GM18507 (cell line): ENCODE data around the gene AMN.
A peak's percentile ranks its signal among the peaks of the same experiment; 100 is the strongest.
"Not testable (repeated sequence)": the region's sequence is repeated elsewhere in the genome, so short reads cannot be mapped to it uniquely, and the experiment has no call there.

Experiments
- DNase-seq: peaks from one replicate; pipeline ENCODE4 v3.0.0; 2011; ENCODE audit warnings: low read depth; ENCODE audit not compliant: insufficient read length; ENCODE audit errors: extremely low spot score
- FAIRE-seq: peaks from 2 replicates; lab custom pipeline; 2011; peaks lifted over from hg19 to GRCh38; lab: Jason Lieb, UNC

Gene AMN

DNA sequence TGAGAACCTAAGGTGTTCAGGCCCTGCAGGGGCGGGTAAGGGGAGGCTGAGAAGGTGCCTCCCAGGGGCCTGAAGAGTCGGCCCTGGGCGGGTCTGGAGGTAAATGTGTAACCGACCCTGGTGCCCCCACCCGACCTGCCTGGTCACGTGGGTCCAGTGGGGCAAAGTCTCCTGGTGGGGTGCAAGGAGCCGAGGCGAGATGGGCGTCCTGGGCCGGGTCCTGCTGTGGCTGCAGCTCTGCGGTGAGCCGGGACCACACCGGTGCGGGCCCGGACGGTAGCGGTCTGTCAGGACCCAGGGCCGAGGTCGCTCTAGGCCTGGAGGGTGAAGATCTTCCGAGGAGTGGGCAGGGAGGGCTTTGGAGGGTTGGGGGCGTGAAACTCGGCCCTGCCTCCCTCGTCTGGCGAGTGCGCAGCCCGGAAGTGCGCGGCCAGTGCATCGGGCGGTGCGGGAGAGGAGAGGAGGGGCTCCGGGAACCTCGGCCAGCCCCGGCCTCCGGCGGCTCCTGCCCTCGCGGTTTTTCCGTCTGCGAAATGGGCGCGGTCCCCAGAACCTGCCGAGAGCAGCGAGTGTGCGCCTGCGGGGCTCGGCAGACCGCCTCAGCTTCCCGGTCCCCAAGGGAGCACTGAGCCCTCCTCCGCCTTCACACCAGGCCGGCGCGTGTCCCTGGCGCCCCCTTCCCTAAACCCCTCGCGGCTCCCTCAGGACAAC lies at the start of gene AMN:
Gene AMN, plus strand, starts transcription at position 174 of the 711 bp plus-strand sequence. Its CDS starts 26 bp downstream, at position 200.
- FAIRE-seq (no peak), DNase-seq (no peak)

DNA sequence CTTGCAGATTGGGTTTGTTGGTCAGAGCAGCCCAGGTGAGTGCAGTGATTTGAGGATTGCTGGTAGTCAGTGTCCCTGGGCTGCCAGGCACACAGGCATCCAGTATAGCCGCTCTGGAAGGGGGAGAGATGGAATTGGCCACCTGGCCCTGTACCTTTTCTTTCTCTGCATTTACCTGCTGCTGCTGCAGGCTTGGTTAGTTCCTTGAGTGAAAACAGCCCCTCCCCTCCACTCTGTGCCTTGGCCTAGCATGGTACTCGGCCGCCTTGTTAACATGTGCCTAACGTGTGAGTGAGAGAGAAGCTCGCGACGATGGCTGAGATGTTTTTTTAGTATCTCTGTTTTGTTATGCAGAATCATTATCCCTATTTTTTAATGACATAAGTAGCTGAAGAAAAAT lies 49.3 kb upstream of the AMN start:
- DNase-seq, result no peak
- no peak for FAIRE-seq

DNA sequence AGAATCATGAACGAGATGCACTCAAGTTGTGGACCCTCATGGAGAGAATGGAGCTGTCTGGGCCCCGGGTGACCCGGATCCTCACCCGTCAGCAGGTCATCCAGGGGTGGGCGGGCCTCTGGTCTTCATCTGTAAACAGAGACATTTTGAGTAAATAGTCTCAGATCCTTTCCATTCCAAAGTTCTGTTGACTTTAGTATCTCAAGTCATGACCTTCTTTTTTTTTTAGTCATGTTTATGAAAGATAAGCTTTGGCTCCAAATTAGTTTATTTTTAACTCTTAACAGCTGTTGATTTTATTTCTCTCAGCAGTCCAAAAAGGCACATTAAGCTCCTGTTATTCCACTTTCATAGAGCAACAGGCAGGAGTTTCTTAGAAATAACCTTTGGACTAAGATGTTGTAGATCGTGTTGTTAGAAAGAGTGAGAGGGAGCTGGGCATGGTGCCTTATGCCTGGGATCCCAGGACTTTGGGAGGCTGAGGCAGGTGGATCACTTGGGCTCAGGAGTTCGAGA lies 48.9 kb upstream of the AMN start:
- FAIRE-seq, result no peak
- no peak for DNase-seq

DNA sequence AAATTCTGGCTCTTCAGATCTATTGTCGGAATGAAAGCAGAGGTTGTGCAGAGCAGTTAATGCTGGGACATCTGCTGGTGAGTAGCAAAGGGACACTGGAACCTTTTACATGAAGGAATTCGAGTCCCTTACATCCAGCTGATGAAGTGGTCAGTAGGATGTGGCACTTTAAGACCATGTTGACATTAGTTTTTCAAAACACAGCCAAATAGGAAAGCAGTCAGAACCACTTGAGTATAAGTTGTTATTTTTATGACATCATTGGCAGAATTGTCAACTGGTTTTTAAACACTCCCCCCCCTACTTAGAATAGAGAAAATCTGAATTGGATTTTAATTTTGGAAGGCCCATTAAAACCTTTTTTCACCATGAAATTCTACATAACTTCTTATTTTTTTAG lies 46.8 kb upstream of the AMN start:
- DNase-seq (no peak), FAIRE-seq (no peak)

DNA sequence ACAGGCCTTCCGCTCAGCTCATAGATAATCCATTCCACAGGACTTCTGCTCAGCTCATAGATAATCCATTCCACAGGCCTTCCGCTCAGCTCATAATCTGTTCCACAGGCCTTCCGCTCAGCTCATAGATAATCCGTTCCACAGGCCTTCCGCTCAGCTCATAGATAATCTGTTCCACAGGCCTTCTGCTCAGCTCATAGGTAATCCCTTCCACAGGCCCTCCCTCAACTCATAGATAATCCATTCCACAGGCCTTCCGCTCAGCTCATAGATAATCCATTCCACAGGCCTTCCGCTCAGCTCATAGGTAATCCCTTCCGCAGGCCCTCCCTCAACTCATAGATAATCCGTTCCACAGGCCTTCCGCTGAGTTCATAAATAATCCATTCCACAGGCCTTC lies 45.0 kb upstream of the AMN start:
- not testable (repeated sequence) for DNase-seq, FAIRE-seq

DNA sequence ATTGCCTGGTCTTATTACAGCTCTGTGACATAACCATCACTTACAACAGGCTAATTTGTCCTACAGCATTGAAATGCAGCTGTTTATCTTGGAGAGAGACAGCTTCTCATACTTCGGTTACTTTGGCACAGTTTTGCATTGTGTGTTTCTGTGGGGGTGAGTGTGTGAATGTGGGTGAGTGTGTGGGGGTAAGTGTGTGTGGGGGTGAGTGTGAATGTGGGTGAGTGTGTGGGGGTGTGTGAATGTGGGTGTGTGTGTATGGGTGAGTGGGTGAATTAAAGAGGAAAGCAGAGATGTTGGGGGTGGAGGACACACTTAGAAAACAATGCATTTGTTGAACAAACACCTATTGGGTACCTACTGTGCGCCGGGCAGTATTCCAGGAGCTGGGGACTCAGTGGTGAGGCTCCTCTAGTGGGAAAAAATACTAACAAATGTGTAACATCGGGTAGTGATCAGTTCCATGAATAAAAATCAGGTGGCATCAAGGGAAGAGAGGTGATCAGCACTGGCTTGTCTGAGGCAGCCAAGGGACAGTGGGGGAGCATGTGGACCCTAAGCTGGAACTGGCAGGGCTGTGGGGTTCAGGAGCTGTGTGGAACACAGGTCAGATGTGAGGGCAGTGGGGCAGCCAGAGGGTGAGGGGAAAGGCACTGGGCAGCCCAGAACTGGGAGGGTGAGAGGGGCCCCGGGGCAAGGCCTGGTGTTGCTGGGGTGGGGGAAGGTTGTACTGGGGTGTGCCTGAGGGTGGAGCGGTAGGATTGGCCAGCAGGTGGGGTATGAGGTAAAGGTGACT lies 44.1 kb upstream of the AMN start:
- no peak for FAIRE-seq
- no peak for DNase-seq

DNA sequence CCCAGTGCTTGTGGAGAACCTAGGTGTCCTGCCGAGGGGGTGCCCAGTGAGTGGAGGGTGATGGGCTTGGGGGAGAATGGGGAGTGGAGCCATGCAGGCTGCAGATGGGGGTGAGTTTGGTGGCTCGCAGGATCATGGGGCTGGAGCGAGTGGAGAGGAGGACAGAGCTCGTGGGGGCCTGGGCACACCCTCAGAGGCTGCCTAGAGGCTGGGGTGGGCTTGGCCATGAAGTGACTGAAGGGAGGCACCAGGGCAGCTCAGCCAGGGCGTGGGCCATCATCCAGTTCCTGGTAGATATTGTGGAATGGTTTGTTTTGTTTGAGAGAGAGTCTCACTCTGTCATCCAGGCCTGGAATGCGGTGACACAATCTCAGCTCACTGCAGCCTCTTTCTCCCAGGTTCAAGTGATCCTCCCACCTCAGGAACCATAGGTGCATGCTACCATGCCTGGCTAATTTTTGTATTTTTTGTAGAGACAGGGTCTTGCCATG lies 43.4 kb upstream of the AMN start:
- FAIRE-seq, result no peak
- no peak for DNase-seq

DNA sequence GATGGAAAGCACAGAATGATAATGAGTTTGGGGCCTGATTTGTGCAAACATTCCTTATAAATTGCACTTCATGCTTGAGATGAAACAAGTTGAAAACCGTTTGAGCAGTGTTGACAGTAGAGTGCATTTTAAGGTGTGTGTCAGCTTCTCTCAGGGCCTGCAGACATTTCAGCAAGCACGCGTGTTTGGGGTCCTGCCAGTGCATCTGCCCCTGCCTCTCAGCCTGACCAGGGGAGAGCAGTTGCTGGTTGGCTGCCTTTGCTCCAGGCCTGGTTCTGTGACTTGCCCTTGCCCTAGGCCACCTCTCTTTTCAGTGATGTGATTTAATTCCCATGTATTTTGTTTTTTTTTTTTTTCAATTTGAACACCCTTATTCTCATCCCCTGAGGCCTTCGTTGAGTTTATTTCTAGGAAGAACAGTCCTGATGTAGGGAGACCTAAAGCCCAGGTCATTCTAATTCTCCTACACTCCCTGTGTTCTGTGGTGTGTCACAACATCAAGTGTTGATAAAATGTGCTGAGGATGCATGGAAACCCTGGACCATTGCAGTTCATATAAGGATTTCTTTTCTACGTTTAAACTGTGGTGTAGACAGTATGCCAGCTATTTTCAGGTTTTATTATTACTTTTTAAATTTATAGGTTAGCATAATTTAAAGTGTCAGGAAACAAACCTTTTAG lies 40.1 kb upstream of the AMN start:
- DNase-seq (no peak), FAIRE-seq (no peak)

DNA sequence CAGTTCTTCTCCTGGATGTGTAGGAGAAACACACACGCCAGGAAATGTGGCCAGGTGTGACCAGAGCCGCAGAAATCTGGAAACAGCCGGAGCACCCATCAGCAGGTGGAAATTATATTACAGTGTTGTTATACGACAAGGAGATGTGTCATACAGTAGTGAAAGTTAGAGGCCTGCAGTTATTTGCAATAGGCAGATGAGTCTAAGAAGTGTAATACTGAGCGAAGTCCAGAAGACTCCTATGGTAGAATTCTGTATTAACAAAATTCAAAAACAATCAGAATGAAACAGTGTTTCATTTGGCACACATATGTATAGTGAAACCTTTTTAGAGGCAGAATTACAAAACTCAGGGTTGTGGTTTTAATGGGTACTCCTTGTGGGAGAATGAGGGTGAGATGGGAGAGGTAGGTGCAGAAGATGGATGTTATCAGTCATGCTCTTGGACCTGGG lies 39.3 kb upstream of the AMN start:
- no peak for DNase-seq
- FAIRE-seq, result no peak

DNA sequence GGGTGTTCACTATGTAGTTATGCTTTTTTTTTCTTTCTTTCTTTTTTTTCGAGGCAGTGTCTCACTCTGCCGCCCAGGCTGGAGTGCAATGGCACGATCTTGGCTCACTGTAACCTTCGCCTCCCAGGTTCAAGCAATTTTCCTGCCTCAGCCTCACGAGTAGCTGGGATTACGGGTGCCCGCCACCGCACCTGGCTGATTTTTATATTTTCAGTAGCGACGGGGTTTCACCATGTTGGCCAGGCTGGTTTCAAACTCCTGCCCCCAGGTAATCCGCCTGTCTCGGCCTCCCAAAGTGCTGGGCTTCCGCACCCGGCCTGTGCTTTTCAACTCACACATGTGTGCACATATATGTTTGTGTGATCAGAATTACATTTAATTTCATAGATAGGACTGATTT lies 38.9 kb upstream of the AMN start:
- FAIRE-seq (no peak), DNase-seq (no peak)

DNA sequence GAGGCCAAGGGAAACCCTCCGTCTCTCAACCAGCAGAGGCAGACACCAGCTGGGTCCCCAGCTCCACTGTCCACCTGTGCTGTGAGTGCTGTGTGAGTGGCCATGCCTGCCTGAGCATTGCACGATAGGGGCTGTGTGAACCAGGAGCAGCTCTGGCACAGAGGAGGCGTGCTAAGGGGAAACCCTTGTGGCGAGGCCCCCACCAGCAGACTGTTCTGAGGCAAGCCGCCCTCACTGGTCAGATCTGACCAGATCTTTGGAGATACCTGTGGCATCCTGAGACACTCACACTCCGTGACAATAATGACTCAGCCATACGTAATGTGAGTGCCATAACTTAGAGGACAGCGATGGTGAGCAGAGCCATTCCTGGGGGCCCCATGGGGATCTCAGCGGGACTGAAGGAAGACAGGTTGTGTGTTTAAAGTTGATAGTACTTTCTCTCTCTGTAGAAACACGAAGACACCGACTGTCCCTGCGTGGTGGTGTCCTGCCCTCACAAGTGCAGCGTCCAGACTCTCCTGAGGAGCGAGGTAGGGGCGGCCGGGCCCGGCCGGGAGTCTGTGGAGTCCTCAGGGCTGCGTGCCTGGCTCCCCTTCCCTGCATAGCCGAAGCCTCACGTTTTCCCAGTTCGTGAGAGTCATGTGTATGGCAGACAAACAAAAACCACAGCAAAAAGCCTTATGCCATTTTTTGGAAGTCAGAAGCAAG lies 36.6 kb upstream of the AMN start:
- DNase-seq (no peak), FAIRE-seq (no peak)

DNA sequence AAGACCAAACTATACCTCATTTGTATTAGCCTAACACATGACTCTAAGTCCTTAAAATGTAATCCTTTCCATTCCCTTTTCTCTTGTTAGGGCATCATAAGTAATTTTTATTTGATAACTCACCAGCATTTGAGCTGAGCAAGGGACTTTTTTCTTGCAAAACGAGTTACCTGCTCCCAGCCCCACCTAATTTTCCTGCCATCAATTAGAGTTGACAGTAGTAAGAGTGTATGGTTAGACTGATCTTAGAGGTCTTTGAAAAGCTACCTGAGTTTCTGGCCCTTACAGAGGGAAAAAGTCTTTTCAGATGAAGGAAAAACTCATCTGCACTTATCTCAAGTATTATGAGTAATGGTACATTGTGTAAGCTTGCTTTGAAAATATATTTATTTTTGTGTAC lies 33.7 kb upstream of the AMN start:
- DNase-seq (no peak), FAIRE-seq (peak; percentile 24)

DNA sequence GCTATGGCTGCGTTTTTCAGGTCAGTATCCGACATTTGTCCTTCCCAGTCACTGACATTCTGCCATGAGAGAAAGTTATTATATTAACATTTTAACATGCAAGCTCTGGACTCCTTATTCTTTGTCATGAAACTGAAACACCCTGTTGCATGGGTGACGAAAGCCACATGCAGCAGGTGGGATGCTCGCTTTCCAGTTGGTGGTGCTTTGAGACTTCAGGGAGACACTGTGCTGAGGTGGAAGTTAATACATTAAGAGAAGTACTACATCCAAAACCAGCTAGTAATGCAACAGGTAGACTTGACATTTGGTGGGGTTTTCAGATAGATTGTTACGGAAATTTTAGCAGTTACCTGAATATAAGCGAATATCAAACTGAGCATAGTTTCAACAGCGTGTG lies 32.8 kb upstream of the AMN start:
- FAIRE-seq, result no peak
- no peak for DNase-seq

DNA sequence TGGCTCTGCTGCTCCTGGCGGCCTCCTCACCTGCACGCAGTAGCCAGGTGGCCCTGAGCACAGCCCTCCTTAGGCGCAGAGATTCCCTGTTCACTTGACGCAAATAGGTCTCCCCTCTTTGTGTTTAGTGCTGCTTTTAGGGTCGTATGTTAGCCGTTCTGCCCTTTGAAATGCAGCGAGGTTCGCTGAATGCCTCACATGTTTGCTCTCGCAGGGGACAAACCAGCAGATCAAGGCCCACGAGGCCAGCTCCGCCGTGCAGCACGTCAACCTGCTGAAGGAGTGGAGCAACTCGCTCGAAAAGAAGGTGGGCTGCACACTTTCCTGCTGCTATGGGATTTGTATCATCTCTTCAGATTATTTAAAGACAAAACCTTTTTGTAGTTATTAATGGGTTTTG lies 31.4 kb upstream of the AMN start:
- no peak for FAIRE-seq

DNA sequence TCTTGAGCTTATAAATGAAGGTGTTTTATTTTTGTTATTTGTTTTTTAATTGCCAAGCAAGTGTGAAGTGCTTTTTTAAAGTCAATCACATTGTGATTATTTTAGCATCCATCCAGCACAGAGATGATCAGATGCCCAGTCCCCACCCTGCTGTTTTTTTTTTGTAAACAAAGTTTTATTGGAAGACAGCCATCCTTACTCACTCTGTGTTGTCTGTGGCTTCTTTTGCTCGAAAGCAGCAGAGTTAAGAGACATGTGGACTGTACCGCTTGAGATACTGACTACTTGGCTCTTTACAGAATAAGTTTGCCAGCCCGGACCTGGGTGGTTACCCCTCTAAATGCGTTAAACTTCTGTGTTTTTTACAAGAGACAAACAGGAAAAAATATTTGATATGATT lies 30.9 kb upstream of the AMN start:
- FAIRE-seq (no peak), DNase-seq (no peak)

More for the DNA sequence above, 31.4 kb upstream of the AMN start:
- DNase-seq, result no peak

DNA sequence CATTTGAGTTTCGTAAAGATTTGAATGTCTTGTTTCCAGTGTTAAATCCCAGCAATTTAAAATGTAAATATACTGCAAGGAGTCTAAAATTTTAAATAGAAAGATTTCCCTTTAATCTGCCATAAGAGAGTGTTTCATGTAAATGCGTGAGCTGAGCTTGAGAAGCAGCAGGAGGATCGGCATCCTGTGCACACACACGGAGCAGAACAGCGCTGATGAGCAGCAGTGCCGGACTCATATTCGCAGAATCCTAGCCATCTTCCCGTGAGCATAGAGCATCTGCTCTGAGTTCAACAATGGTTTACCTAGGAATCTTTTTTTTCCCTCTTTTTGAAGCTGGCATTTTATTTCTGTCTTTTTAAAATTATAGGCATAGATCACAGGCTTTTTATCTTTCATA lies 29.8 kb upstream of the AMN start:
- DNase-seq (no peak), FAIRE-seq (no peak)

DNA sequence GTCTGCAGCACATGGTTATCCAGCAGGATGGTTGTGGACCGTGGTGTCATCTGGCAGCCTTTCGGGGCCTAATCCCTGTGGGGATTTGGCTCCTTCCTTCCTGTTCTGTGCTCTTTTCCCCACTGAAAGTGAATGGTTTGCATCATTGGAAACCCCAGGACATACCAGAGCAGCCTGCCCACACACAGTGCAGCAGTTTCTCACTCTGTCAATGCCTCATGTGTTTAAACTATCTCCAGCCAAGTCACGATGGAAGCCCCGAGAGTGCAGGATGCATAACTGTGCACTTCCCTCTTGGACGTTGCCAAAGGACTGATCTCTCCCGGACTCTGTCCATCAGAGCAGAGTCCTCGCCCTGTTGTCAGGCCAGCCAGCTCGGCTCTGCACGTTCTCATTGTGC lies 29.0 kb upstream of the AMN start:
- DNase-seq, result no peak
- FAIRE-seq, result no peak

DNA sequence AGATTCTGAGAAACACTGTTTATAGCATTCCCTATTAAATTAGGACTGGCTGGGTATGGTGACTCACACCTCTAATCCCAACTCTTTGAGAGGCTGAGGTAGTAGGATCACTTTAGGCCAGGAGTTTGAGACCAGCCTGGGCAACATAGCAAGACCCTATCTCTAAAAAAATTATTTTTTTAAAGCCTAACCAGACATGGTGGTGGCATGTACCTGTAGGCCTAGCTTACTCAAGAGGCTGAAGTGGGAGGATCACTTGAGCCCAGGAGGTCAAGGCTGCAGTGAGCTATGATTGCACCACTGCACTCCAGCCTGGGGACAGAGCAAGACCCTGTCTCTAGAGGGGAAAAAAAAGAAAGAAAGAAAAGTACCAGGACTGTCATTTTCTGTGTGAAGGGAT lies 25.7 kb upstream of the AMN start:
- not testable (repeated sequence) for FAIRE-seq, DNase-seq

DNA sequence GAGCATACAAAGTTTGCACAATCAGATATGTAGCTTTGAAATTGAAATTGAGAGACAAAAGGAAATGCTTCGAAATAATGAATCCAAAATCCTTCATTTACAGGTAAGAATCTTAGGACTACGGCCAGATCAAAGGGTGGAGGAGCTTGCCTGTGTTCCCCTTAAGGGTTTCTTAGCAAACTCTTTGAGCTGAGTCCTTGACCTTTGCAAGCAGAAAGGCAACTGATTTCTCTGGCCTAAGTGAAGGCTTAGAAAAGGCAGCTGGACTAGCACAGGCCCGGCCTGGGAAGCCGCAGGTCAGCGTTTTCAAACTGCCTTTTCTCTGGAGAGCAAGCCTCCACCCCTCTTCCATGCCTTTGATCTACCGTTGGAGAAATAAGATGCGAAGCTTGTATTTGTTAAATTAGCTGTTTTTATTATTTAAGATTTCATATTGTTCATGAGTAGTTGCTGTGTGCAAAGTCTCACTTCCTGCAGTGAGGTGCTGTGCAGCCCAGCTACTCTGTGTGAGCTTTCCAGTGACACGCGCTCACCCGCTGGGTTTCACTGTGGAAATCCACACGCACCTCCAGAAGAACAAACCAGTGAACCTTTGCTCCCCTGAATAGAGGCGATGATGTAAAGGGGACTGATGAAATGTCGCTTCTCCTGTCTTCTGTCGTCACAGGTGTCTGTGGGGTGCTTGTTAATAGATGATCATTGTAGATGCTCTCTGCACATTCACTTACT lies 25.0 kb upstream of the AMN start:
- FAIRE-seq, result no peak
- DNase-seq, result no peak
